Measurements from ENCODE around the gene PXDN. TPM values are rescaled to one million over a fixed set of nuclear protein-coding genes. Genes with fewer than 3 reads are reported as not detected.

PXDN gene
- total RNA-seq, 4 donors from 2014 or later: 7.0 to 9.5 (median 9.4) TPM

- peaks cover 21% of the 10 kb centered on the region for H3K27me3 ChIP-seq
- 83% methylated on average over 15 of the region's 27 CpGs for WGBS
- H3K4me3 ChIP-seq: no peak overlapping the region
- no peak for TF ChIP-seq POLR2AphosphoS5 (IDR thresholded peaks at IDR 0.05)
- H3K9me3 ChIP-seq: no peaks in the 10 kb centered on the region
- H3K27ac ChIP-seq: no peak overlapping the region
- DNase-seq (ENCODE audit: low spot score in 2 of 2): no peak
- H3K36me3 ChIP-seq: no peaks in the 10 kb centered on the region
- peaks cover 10% of the 10 kb centered on the region for H3K4me1 ChIP-seq
Observed at GRCh38 chr2:1588051-1588977, 156.0 kb downstream of the PXDN start.

GRCh38 chr2:1586923-1587840 lies 157.1 kb downstream of the PXDN start:
- Histone ChIP-seq H3K27me3 (peaks cover 21% of the 10 kb centered on the region), H3K9me3 (no peaks in the 10 kb centered on the region), H3K27ac (no peak overlapping the region), H3K4me1 (peaks cover 6% of the 10 kb centered on the region), H3K36me3 (no peaks in the 10 kb centered on the region), H3K4me3 (no peak overlapping the region)
- peak in 1 of 2 donors; percentile 73 for DNase-seq (ENCODE audit: low spot score in 2 of 2)
- 78% methylated on average over 16 of the region's 17 CpGs for WGBS
- TF ChIP-seq EP300 (IDR thresholded peaks at IDR 0.05) (no peak), POLR2AphosphoS5 (IDR thresholded peaks at IDR 0.05) (no peak), CTCF (IDR thresholded peaks at IDR 0.05) (no peak)

GRCh38 chr2:1586251-1586922 lies 157.9 kb downstream of the PXDN start:
- H3K27me3 ChIP-seq: peaks cover 15% of the 10 kb centered on the region
- H3K36me3 ChIP-seq: no peaks in the 10 kb centered on the region
- no CpG with 5 or more reads among the region's 14 CpGs for WGBS
- DNase-seq (ENCODE audit: low spot score in 2 of 2): peak in 1 of 2 donors; percentile 48
- H3K4me3 ChIP-seq: no peak overlapping the region
- no peak for TF ChIP-seq CTCF (IDR thresholded peaks at IDR 0.05)
- no peak for TF ChIP-seq POLR2AphosphoS5 (IDR thresholded peaks at IDR 0.05)
- no peak for TF ChIP-seq EP300 (IDR thresholded peaks at IDR 0.05)
- TF ChIP-seq POLR2A (IDR thresholded peaks at IDR 0.05): no peak
- no peak overlapping the region for H3K27ac ChIP-seq
- H3K4me1 ChIP-seq: no peaks in the 10 kb centered on the region
- no peaks in the 10 kb centered on the region for H3K9me3 ChIP-seq

- Histone ChIP-seq H3K27ac (no peak overlapping the region), H3K4me1 (no peaks in the 10 kb centered on the region), H3K9me3 (no peaks in the 10 kb centered on the region), H3K4me3 (no peak overlapping the region), H3K36me3 (no peaks in the 10 kb centered on the region), H3K27me3 (peaks cover 12% of the 10 kb centered on the region)
- TF ChIP-seq POLR2AphosphoS5 (IDR thresholded peaks at IDR 0.05): no peak
- TF ChIP-seq EP300 (IDR thresholded peaks at IDR 0.05): no peak
- no peak for TF ChIP-seq POLR2A (IDR thresholded peaks at IDR 0.05)
- no peak for TF ChIP-seq CTCF (IDR thresholded peaks at IDR 0.05)
- DNase-seq (ENCODE audit: low spot score in 2 of 2): no peak
- 97% methylated on average over 15 of the region's 17 CpGs for WGBS
Observed at GRCh38 chr2:1585635-1586034, 158.7 kb downstream of the PXDN start.

GRCh38 chr2:1584691-1585485 lies 159.4 kb downstream of the PXDN start:
- TF ChIP-seq POLR2AphosphoS5 (IDR thresholded peaks at IDR 0.05) (no peak), POLR2A (IDR thresholded peaks at IDR 0.05) (no peak), CTCF (IDR thresholded peaks at IDR 0.05) (no peak), EP300 (IDR thresholded peaks at IDR 0.05) (no peak)
- H3K9me3 ChIP-seq: no peaks in the 10 kb centered on the region
- no peaks in the 10 kb centered on the region for H3K4me1 ChIP-seq
- DNase-seq (ENCODE audit: low spot score in 2 of 2): no peak
- no peaks in the 10 kb centered on the region for H3K36me3 ChIP-seq
- peaks cover 12% of the 10 kb centered on the region for H3K27me3 ChIP-seq
- H3K4me3 ChIP-seq: no peak overlapping the region
- H3K27ac ChIP-seq: no peak overlapping the region
- WGBS: 90% methylated on average over 18 of the region's 18 CpGs

Measured in suprapubic skin (tissue), 4 donors.